SU-DHL-6 (cell line): Measurements from ENCODE around the gene ABHD17A.

Experiments
- H2AFZ ChIP-seq: fragments of 200-600 bp; sonication (generic); 2 replicates; pipeline ENCODE4 v1.6.1; 2014; ENCODE audit warnings: low read depth, mild to moderate bottlenecking, moderate library complexity, mixed read lengths, antibody characterized with exemption, low read length; ENCODE audit not compliant: severe bottlenecking
- H3F3A ChIP-seq: fragments of 200-600 bp; shearing (Covaris generic); 2 replicates; pipeline ENCODE4 v1.6.0; 2016; ENCODE audit warnings: antibody characterized with exemption, mild to moderate bottlenecking; ENCODE audit not compliant: insufficient read depth
- H3K27ac ChIP-seq: fragments of 200-600 bp; sonication (generic); 2 replicates; pipeline ENCODE4 v1.5.1; 2016; ENCODE audit warnings: low read depth, mild to moderate bottlenecking, low read length, moderate library complexity, mixed read lengths
- H3K27me3 ChIP-seq: fragments of 200-600 bp; sonication (generic), shearing (Covaris generic); 2 replicates; pipeline ENCODE4 v1.6.0; 2014; ENCODE audit warnings: mild to moderate bottlenecking, low read length
- H3K36me3 ChIP-seq: fragments of 200-600 bp; sonication (generic); 2 replicates; pipeline ENCODE4 v1.6.1; 2014; ENCODE audit warnings: mild to moderate bottlenecking, low read length, mixed read lengths
- H3K4me2 ChIP-seq: fragments of 300-600, 200-600 bp; shearing (Covaris generic), sonication (generic); 2 replicates; pipeline ENCODE4 v1.6.0; 2014; ENCODE audit warnings: low read length, low read depth, mild to moderate bottlenecking; ENCODE audit not compliant: poor library complexity, severe bottlenecking
- H3K4me3 ChIP-seq: fragments of 200-600 bp; sonication (generic); 2 replicates; pipeline ENCODE4 v1.5.1; 2014; ENCODE audit warnings: antibody characterized with exemption, low read length, mild to moderate bottlenecking, mixed read lengths; ENCODE audit not compliant: insufficient read depth, poor library complexity, severe bottlenecking
- H3K79me2 ChIP-seq: fragments of 200-600 bp; sonication (generic); 2 replicates; pipeline ENCODE4 v1.6.1; 2014; ENCODE audit warnings: mild to moderate bottlenecking, low read length, moderate library complexity; ENCODE audit not compliant: insufficient read depth
- H3K9ac ChIP-seq: fragments of 200-600 bp; sonication (generic); 2 replicates; pipeline ENCODE4 v1.7.0; 2014; ENCODE audit warnings: mild to moderate bottlenecking, low read length
- H3K9me2 ChIP-seq: fragments of 200-600 bp; sonication (generic); replicated peaks from 2 replicates; pipeline ENCODE4 v1.6.1; 2014; ENCODE audit warnings: low read length; ENCODE audit not compliant: insufficient read depth
- H3K9me3 ChIP-seq: fragments of 200-600 bp; sonication (generic); 2 replicates; pipeline ENCODE4 v1.6.1; 2014; ENCODE audit warnings: low read length, mixed read lengths; ENCODE audit not compliant: insufficient read depth
- H4K20me1 ChIP-seq: fragments of 200-600 bp; sonication (generic); 2 replicates; pipeline ENCODE4 v1.6.1; 2014; ENCODE audit warnings: low read depth, mild to moderate bottlenecking, antibody characterized with exemption, low read length, moderate library complexity, mixed read lengths
- EZH2phosphoT487 ChIP-seq: fragments of 200-600 bp; sonication (generic), shearing (Covaris generic); conservative IDR thresholded peaks from 2 replicates; pipeline ENCODE4 v1.6.1; 2018; ENCODE audit warnings: mild to moderate bottlenecking, antibody characterized with exemption, low read length, moderate library complexity, mixed read lengths
- TF ChIP-seq, protein P1 (sequence below): fragments of 200-600 bp; sonication (generic); IDR thresholded peaks from one replicate; pipeline ENCODE4 v1.5.1; 2017; ENCODE audit warnings: antibody characterized with exemption, mild to moderate bottlenecking, low read length, moderate library complexity; ENCODE audit not compliant: insufficient read depth, poor library complexity, severe bottlenecking

Gene ABHD17A

DNA sequence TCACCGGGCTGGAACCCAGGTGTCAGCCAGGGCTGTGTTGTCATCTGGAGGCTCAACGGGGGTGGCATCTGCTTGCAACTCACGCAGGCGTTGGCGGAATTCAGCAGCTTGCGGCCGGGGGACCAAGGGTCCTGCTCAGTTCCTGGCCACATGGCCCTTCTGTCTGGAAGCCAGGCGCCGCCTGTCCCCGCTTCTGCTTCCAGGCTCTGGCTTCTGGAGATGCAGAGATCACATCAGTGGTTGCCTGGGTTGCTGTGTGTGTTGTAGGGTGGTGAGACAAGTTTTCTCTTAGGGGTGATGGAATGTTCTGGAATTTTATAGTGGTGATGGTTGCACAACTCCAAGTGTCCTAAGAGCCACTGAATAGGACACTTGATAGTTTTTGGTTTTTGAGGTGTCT is 24.9 kb upstream of the ABHD17A start:
- H3K27ac ChIP-seq, result no peak overlapping the region
- H4K20me1 ChIP-seq, result no peaks in the 10 kb centered on the region
- TF ChIP-seq, protein P1, sequence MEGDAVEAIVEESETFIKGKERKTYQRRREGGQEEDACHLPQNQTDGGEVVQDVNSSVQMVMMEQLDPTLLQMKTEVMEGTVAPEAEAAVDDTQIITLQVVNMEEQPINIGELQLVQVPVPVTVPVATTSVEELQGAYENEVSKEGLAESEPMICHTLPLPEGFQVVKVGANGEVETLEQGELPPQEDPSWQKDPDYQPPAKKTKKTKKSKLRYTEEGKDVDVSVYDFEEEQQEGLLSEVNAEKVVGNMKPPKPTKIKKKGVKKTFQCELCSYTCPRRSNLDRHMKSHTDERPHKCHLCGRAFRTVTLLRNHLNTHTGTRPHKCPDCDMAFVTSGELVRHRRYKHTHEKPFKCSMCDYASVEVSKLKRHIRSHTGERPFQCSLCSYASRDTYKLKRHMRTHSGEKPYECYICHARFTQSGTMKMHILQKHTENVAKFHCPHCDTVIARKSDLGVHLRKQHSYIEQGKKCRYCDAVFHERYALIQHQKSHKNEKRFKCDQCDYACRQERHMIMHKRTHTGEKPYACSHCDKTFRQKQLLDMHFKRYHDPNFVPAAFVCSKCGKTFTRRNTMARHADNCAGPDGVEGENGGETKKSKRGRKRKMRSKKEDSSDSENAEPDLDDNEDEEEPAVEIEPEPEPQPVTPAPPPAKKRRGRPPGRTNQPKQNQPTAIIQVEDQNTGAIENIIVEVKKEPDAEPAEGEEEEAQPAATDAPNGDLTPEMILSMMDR, result no peak
- no peak for TF ChIP-seq EZH2phosphoT487
- no peak overlapping the region for H2AFZ ChIP-seq
- no peaks in the 10 kb centered on the region for H3K9me2 ChIP-seq
- peaks cover 65% of the 10 kb centered on the region for H3K79me2 ChIP-seq
- H3K27me3 ChIP-seq, result no peaks in the 10 kb centered on the region
- no peaks in the 10 kb centered on the region for H3K36me3 ChIP-seq
- no peaks in the 10 kb centered on the region for H3F3A ChIP-seq
- H3K4me2 ChIP-seq, result no peak overlapping the region
- no peak overlapping the region for H3K4me3 ChIP-seq
- H3K9me3 ChIP-seq, result no peaks in the 10 kb centered on the region
- H3K9ac ChIP-seq, result no peak overlapping the region

DNA sequence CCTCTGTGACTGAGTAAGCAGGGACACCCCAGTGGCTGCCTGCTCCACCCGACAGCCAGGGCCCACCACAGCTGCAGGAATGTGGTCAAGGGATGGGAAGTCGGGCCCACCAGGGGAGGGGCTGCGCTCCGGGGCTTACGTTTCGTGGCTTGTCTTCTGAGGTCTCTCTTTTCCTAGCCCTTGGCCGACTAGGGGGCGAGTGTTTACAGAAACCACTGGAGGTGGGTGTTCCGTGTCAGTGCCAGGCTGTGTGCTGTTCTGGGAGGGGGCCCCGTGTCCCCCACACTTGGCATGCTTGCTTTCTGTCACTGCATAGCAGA is 24.4 kb upstream of the ABHD17A start:
- Histone ChIP-seq H3K27ac (no peak overlapping the region), H4K20me1 (no peaks in the 10 kb centered on the region), H3K9me2 (no peaks in the 10 kb centered on the region), H3F3A (peaks cover 2% of the 10 kb centered on the region), H2AFZ (no peak overlapping the region), H3K9me3 (no peaks in the 10 kb centered on the region), H3K27me3 (no peaks in the 10 kb centered on the region), H3K79me2 (peaks cover 65% of the 10 kb centered on the region), H3K9ac (no peak overlapping the region), H3K36me3 (no peaks in the 10 kb centered on the region), H3K4me3 (no peak overlapping the region), H3K4me2 (no peak overlapping the region)
- TF ChIP-seq, protein P1, result no peak
- TF ChIP-seq EZH2phosphoT487, result no peak

DNA sequence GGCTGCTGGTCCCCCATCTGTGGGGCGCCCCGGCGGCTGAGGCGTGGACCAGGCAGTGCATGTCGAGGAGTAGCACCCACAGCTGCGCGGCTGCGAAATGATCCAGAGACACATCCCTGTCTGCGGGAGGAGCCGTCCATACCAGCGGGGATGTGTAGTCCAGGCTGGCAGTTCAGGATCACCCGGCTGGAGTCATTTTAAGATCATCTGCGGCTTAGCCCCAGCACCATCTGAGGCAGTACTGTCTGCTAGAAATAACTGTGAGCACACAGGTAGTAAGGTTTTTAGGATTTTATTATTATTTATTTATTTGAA is 23.0 kb upstream of the ABHD17A start:
- Histone ChIP-seq H3K9ac (no peak overlapping the region), H3K4me2 (no peak overlapping the region), H3K36me3 (no peaks in the 10 kb centered on the region), H3K27ac (no peak overlapping the region), H3K27me3 (no peaks in the 10 kb centered on the region), H2AFZ (no peak overlapping the region), H4K20me1 (no peaks in the 10 kb centered on the region), H3K9me3 (no peaks in the 10 kb centered on the region), H3F3A (peaks cover 9% of the 10 kb centered on the region), H3K9me2 (no peaks in the 10 kb centered on the region), H3K79me2 (peaks cover 58% of the 10 kb centered on the region), H3K4me3 (no peak overlapping the region)
- TF ChIP-seq, protein P1, result no peak
- TF ChIP-seq EZH2phosphoT487, result no peak
